Loucy (cell line): ENCODE results near the gene CDK9.

Experiments
- EZH2phosphoT487 ChIP-seq: fragments of 200-600 bp; IDR thresholded peaks from 2 replicates; pipeline ENCODE4 v1.6.1; 2018; ENCODE audit warnings: antibody characterized with exemption, mild to moderate bottlenecking, moderate library complexity, borderline replicate concordance
- TF ChIP-seq, protein P1 (sequence below): fragments of 200-600 bp; sonication (generic); conservative IDR thresholded peaks from 2 replicates; pipeline ENCODE4 v1.5.1; 2014; ENCODE audit warnings: mild to moderate bottlenecking, antibody characterized with exemption, low read length

GRCh38 chr9:127777368-127777980 lies 8.4 kb upstream of the CDK9 start:
- TF ChIP-seq, protein P1, sequence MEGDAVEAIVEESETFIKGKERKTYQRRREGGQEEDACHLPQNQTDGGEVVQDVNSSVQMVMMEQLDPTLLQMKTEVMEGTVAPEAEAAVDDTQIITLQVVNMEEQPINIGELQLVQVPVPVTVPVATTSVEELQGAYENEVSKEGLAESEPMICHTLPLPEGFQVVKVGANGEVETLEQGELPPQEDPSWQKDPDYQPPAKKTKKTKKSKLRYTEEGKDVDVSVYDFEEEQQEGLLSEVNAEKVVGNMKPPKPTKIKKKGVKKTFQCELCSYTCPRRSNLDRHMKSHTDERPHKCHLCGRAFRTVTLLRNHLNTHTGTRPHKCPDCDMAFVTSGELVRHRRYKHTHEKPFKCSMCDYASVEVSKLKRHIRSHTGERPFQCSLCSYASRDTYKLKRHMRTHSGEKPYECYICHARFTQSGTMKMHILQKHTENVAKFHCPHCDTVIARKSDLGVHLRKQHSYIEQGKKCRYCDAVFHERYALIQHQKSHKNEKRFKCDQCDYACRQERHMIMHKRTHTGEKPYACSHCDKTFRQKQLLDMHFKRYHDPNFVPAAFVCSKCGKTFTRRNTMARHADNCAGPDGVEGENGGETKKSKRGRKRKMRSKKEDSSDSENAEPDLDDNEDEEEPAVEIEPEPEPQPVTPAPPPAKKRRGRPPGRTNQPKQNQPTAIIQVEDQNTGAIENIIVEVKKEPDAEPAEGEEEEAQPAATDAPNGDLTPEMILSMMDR = no peak
- TF ChIP-seq EZH2phosphoT487 = no peak
